Mesenchymal stem cell (in vitro differentiated cells and primary cell): ENCODE results near the gene IFIT3. TPM values are rescaled to one million over a fixed set of nuclear protein-coding genes. Genes with fewer than 3 reads are reported as not detected.

ENCODE experiments used
- DNase-seq: peaks from one replicate; pipeline ENCODE4 v3.0.0-alpha.2; 2013
- H2AFZ ChIP-seq: one replicate; pipeline ENCODE4 v1.6.1; 2013; ENCODE audit warnings: low read depth, mild to moderate bottlenecking, control low read depth, inconsistent platforms, low read length, moderate library complexity
- H2AK5ac ChIP-seq: 2 replicates; pipeline ENCODE4 v1.6.1; 2013; ENCODE audit warnings: low read length, moderate library complexity, mild to moderate bottlenecking, inconsistent platforms; ENCODE audit not compliant: severe bottlenecking
- H2BK120ac ChIP-seq: one replicate; pipeline ENCODE4 v1.6.1; 2013; ENCODE audit warnings: low read depth, mild to moderate bottlenecking, inconsistent platforms, low read length, moderate library complexity
- H2BK12ac ChIP-seq, 2 experiments: one replicate each; pipeline ENCODE4 v1.6.1; 2013; ENCODE audit warnings: inconsistent platforms in 2 of 2, low read length in 2 of 2, mild to moderate bottlenecking in 2 of 2, moderate library complexity in 2 of 2, control low read depth in 1 of 2
- H2BK15ac ChIP-seq: one replicate; pipeline ENCODE4 v1.6.1; 2013; ENCODE audit warnings: mild to moderate bottlenecking, low read depth, inconsistent platforms; ENCODE audit not compliant: poor library complexity, severe bottlenecking
- H2BK5ac ChIP-seq: 2 replicates; pipeline ENCODE4 v1.6.1; 2013; ENCODE audit warnings: low read depth, mild to moderate bottlenecking, low read length, control low read depth, inconsistent platforms; ENCODE audit not compliant: poor library complexity, severe bottlenecking
- H3K14ac ChIP-seq, 2 experiments: one replicate each; pipeline ENCODE4 v1.6.1; 2013; ENCODE audit warnings: inconsistent platforms in 2 of 2, low read length in 2 of 2, control low read depth in 1 of 2, mild to moderate bottlenecking in 1 of 2, moderate library complexity in 1 of 2
- H3K18ac ChIP-seq, 2 experiments: one replicate each; pipeline ENCODE4 v1.6.1; 2013; ENCODE audit warnings: inconsistent platforms in 2 of 2, low read length in 2 of 2, control low read depth in 1 of 2, low read depth in 1 of 2, mild to moderate bottlenecking in 1 of 2
- H3K23ac ChIP-seq, 2 experiments: one replicate each; pipeline ENCODE4 v1.6.1; 2013; ENCODE audit warnings: inconsistent platforms in 2 of 2, low read length in 2 of 2, mild to moderate bottlenecking in 2 of 2, moderate library complexity in 2 of 2, control low read depth in 1 of 2
- H3K27ac ChIP-seq: 2 replicates; pipeline ENCODE4 v1.5.1; 2013; ENCODE audit warnings: mild to moderate bottlenecking, moderate library complexity, low read length, control low read depth, inconsistent platforms; ENCODE audit not compliant: poor library complexity, severe bottlenecking
- H3K27me3 ChIP-seq, 2 experiments: 2 replicates each; pipeline versions ENCODE4 v1.6.1 to v1.7.0; 2013; ENCODE audit warnings: low read length in 2 of 2, mild to moderate bottlenecking in 2 of 2, moderate library complexity in 2 of 2, control low read depth in 1 of 2, inconsistent platforms in 1 of 2; ENCODE audit not compliant: control insufficient read depth in 1 of 2, insufficient read depth in 1 of 2
- H3K36me3 ChIP-seq, 2 experiments: 2 replicates each; pipeline versions ENCODE4 v1.6.1 to v1.7.0; 2013; ENCODE audit warnings: low read length in 2 of 2, control low read depth in 1 of 2, inconsistent platforms in 1 of 2, low read depth in 1 of 2, mild to moderate bottlenecking in 1 of 2; ENCODE audit not compliant: insufficient read depth in 2 of 2, control insufficient read depth in 1 of 2
- H3K4ac ChIP-seq, 2 experiments: one replicate each; pipeline ENCODE4 v1.6.1; 2013; ENCODE audit warnings: inconsistent platforms in 2 of 2, low read length in 2 of 2, mild to moderate bottlenecking in 2 of 2, moderate library complexity in 2 of 2, control low read depth in 1 of 2, low read depth in 1 of 2
- H3K4me1 ChIP-seq: 2 replicates; pipeline ENCODE4 v1.6.1; 2013; ENCODE audit warnings: low read depth, low read length, control low read depth; ENCODE audit not compliant: control insufficient read depth, insufficient read depth
- H3K4me2 ChIP-seq: 2 replicates; pipeline ENCODE4 v1.6.1; 2013; ENCODE audit warnings: low read length, mild to moderate bottlenecking, inconsistent platforms; ENCODE audit not compliant: poor library complexity, severe bottlenecking
- H3K4me3 ChIP-seq, 2 experiments: 2 replicates each; pipeline versions ENCODE4 v1.5.1 to v1.7.0; 2013; ENCODE audit warnings: low read length in 2 of 2, mild to moderate bottlenecking in 2 of 2, control low read depth in 1 of 2, low read depth in 1 of 2; ENCODE audit not compliant: insufficient read depth in 1 of 2
- H3K79me1 ChIP-seq: replicated peaks from 2 replicates; pipeline ENCODE4 v1.6.1; 2013; ENCODE audit warnings: mild to moderate bottlenecking, control low read depth, low read length, inconsistent platforms; ENCODE audit not compliant: poor library complexity, severe bottlenecking
- H3K9ac ChIP-seq: 2 replicates; pipeline ENCODE4 v1.7.0; 2013; ENCODE audit warnings: mild to moderate bottlenecking, low read length, moderate library complexity
- H3K9me3 ChIP-seq: 2 replicates; pipeline ENCODE4 v1.7.0; 2013; ENCODE audit warnings: mild to moderate bottlenecking, low read length; ENCODE audit not compliant: control insufficient read depth
- H4K8ac ChIP-seq: one replicate; pipeline ENCODE4 v1.6.1; 2013; ENCODE audit warnings: inconsistent platforms, mild to moderate bottlenecking, low read length, moderate library complexity
- H4K91ac ChIP-seq: one replicate; pipeline ENCODE4 v1.6.1; 2013; ENCODE audit warnings: mild to moderate bottlenecking, low read length, inconsistent platforms
- WGBS: methylation state at CpG from one replicate; pipeline ENCODE4 v1.1.7; 2013; ENCODE audit warnings: mixed read lengths; 5-methylcytosine and 5-hydroxymethylcytosine counted together
- polyA plus RNA-seq, 2 experiments: library from polyadenylated mRNA; stranded (reverse); fragments of 200-250 nt; gene quantifications; one replicate each; pipeline ENCODE4 v1.2.3, GENCODE V29; 2013

The IFIT3 gene, protein sequence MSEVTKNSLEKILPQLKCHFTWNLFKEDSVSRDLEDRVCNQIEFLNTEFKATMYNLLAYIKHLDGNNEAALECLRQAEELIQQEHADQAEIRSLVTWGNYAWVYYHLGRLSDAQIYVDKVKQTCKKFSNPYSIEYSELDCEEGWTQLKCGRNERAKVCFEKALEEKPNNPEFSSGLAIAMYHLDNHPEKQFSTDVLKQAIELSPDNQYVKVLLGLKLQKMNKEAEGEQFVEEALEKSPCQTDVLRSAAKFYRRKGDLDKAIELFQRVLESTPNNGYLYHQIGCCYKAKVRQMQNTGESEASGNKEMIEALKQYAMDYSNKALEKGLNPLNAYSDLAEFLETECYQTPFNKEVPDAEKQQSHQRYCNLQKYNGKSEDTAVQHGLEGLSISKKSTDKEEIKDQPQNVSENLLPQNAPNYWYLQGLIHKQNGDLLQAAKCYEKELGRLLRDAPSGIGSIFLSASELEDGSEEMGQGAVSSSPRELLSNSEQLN
- 29.1 TPM for polyA plus RNA-seq (2013, experiment 1 of 2)
- 30.3 TPM for polyA plus RNA-seq (2013, experiment 2 of 2)

DNA sequence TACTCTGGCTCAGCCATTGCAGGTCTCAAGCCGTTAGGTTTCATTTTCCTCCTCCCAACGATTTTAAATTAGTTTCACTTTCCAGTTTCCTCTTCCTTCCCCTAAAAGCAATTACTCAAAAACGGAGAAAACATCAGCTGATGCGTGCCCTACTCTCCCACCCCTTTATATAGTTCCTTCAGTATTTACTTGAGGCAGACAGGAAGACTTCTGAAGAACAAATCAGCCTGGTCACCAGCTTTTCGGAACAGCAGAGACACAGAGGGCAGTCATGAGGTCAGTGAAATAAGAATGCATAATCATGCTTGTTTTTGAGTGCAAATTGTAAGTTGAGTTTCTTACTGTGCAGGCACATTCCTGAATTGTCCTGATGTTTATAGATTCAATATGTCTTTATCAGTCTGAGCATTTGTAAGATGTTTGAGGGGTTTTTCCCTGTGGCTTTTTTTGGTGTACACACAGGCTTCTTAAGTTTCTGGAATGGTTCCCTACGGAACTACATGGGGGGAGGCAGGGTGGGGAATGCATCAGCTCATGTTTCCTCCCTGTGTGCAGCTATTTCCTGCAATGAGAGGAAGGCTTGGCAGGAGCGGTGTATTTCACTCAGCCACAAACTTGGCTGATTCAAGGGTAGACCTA, at the start of gene IFIT3:
Gene IFIT3 (plus strand): TSS at position 195 of the 639 bp plus-strand sequence. CDS start 77 bp downstream, at position 272.
- Histone ChIP-seq H2BK15ac (no peak within 1 kb of the TSS), H3K79me1 (peaks cover 13% of the 10 kb centered on the region), H4K91ac (no peak within 1 kb of the TSS), H2BK5ac (peak within 1 kb of the TSS; percentile 89), H3K14ac (no peak within 1 kb of the TSS), H3K9ac (peak within 1 kb of the TSS; percentile 94), H3K36me3 (no peaks in the 10 kb centered on the region), H4K8ac (peak within 1 kb of the TSS; percentile 40), H3K18ac (peak within 1 kb of the TSS in 1 of 2 experiments; percentile 66), H3K4me3 (peak within 1 kb of the TSS in 1 of 2 experiments; percentile 76), H3K23ac (no peak within 1 kb of the TSS), H3K4me2 (peak within 1 kb of the TSS; percentile 67), H2AFZ (no peak within 1 kb of the TSS), H2BK12ac (peak within 1 kb of the TSS in 1 of 2 experiments; percentile 71), H2AK5ac (no peak within 1 kb of the TSS), H3K4ac (peak within 1 kb of the TSS in 1 of 2 experiments; percentile 89), H3K27ac (peak within 1 kb of the TSS; percentile 99), H3K4me1 (peaks cover 6% of the 10 kb centered on the region), H3K9me3 (no peaks in the 10 kb centered on the region), H3K27me3 (no peaks in the 10 kb centered on the region), H2BK120ac (peak within 1 kb of the TSS; percentile 9)
- DNase-seq, result peak; percentile 94
- 0% methylated on average over 7 of the region's 7 CpGs for WGBS

GRCh38 chr10:89278034-89278535, 49.7 kb upstream of the IFIT3 start:
- no peak overlapping the region for H2AK5ac ChIP-seq
- H3K4me1 ChIP-seq, result peaks cover 3% of the 10 kb centered on the region
- H3K27ac ChIP-seq, result peak overlapping the region; percentile 87
- peak overlapping the region in 1 of 2 experiments; percentile 15 for H3K4me3 ChIP-seq
- H3K9ac ChIP-seq, result peak overlapping the region; percentile 93
- peak overlapping the region; percentile 79 for H2BK5ac ChIP-seq
- no peak overlapping the region for H3K23ac ChIP-seq
- H2AFZ ChIP-seq, result no peak overlapping the region
- H3K14ac ChIP-seq, result no peak overlapping the region
- H4K8ac ChIP-seq, result no peak overlapping the region
- no peak overlapping the region for H4K91ac ChIP-seq
- H3K27me3 ChIP-seq, result no peaks in the 10 kb centered on the region
- WGBS, result no CpG with 5 or more reads among the region's 1 CpG
- no peak overlapping the region for H2BK15ac ChIP-seq
- H2BK120ac ChIP-seq, result no peak overlapping the region
- H3K4ac ChIP-seq, result no peak overlapping the region
- no peaks in the 10 kb centered on the region for H3K36me3 ChIP-seq
- no peaks in the 10 kb centered on the region for H3K79me1 ChIP-seq
- H3K9me3 ChIP-seq, result no peaks in the 10 kb centered on the region
- no peak overlapping the region for H2BK12ac ChIP-seq
- DNase-seq, result peak; percentile 94
- no peak overlapping the region for H3K4me2 ChIP-seq
- no peak overlapping the region for H3K18ac ChIP-seq

DNA sequence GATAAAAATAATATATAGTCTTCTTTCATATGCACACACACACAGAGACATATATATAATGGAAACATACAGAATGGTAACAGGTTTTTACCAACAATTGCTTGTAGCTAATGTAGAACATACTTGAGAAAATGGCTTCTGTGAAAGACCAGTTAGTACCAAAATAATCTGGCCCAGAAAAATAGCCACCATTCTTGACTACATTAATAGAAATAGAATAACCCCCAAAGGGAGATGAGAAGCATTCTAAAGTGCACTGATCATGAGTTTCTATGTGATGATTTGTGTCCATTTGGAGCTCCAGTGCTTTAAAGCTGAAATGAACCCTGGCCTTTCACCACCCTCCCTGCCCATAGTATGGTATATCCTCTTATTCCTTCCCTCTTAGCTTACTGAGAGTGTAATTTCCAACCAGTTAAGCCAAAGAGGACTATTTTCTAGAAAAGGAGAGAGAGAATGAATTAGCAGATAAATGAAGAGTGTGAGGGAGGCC, 48.9 kb upstream of the IFIT3 start:
- no peak overlapping the region for H3K23ac ChIP-seq
- H3K79me1 ChIP-seq, result no peaks in the 10 kb centered on the region
- peak overlapping the region; percentile 57 for H2AK5ac ChIP-seq
- H4K8ac ChIP-seq, result no peak overlapping the region
- H3K27me3 ChIP-seq, result no peaks in the 10 kb centered on the region
- no peaks in the 10 kb centered on the region for H3K36me3 ChIP-seq
- no peak overlapping the region for H2BK120ac ChIP-seq
- peaks cover 4% of the 10 kb centered on the region for H3K4me1 ChIP-seq
- H3K4me3 ChIP-seq, result no peak overlapping the region
- no peak for DNase-seq
- H3K9ac ChIP-seq, result peak overlapping the region; percentile 93
- H2BK12ac ChIP-seq, result peak overlapping the region in 1 of 2 experiments; percentile 50
- no peak overlapping the region for H2BK15ac ChIP-seq
- no peak overlapping the region for H3K14ac ChIP-seq
- H2BK5ac ChIP-seq, result no peak overlapping the region
- peak overlapping the region; percentile 26 to 29 for H3K18ac ChIP-seq
- H3K4me2 ChIP-seq, result no peak overlapping the region
- H3K27ac ChIP-seq, result peak overlapping the region; percentile 85
- H3K9me3 ChIP-seq, result no peaks in the 10 kb centered on the region
- no peak overlapping the region for H4K91ac ChIP-seq
- H3K4ac ChIP-seq, result no peak overlapping the region
- no peak overlapping the region for H2AFZ ChIP-seq
